Left renal pelvis (tissue), 4 donors: ENCODE measurements around the gene SLC43A2. TPM values are rescaled to one million over a fixed set of nuclear protein-coding genes. Genes with fewer than 3 reads are reported as not detected.
"Not testable (repeated sequence)": the region's sequence is repeated elsewhere in the genome, so short reads cannot be mapped to it uniquely, and the experiment has no call there.

Source experiments
- DNase-seq, 4 donors: peaks; one replicate each; pipeline ENCODE4 v3.0.0-alpha.2; 2013; ENCODE audit warnings: low read depth in 4 of 4, low spot score in 3 of 4
- polyA plus RNA-seq, 4 donors: library from polyadenylated mRNA; unstranded; fragments of 120-200 nt; gene quantifications; one replicate each; pipeline ENCODE4 v1.2.1, GENCODE V29; 2013; ENCODE audit not compliant: insufficient read length in 4 of 4

The SLC43A2 gene
- polyA plus RNA-seq, 4 donors: 5.9 to 36.4 (median 26.2) TPM

- DNase-seq: no peak
Measured at GRCh38 chr17:1568950-1569810, 59.5 kb downstream of the SLC43A2 start.

GRCh38 chr17:1566505-1567199 lies 62.0 kb downstream of the SLC43A2 start:
- DNase-seq: no peak

GRCh38 chr17:1565877-1566276 lies 62.8 kb downstream of the SLC43A2 start:
- DNase-seq: no peak

- DNase-seq: no peak
Measured at GRCh38 chr17:1563786-1564613, 64.6 kb downstream of the SLC43A2 start.

GRCh38 chr17:1563471-1563785 lies 65.2 kb downstream of the SLC43A2 start:
- DNase-seq: not testable (repeated sequence)

- no peak for DNase-seq
Measured at GRCh38 chr17:1562176-1562643, 66.4 kb downstream of the SLC43A2 start.

GRCh38 chr17:1561420-1562175 lies 67.0 kb downstream of the SLC43A2 start:
- DNase-seq: no peak

- no peak for DNase-seq
Measured at GRCh38 chr17:1560858-1561355, 67.7 kb downstream of the SLC43A2 start.

- DNase-seq: no peak
Measured at GRCh38 chr17:1560101-1560857, 68.4 kb downstream of the SLC43A2 start.

- DNase-seq: no peak
Measured at GRCh38 chr17:1559047-1560043, 69.3 kb downstream of the SLC43A2 start.

- DNase-seq: no peak
Measured at GRCh38 chr17:1558401-1558800, 70.2 kb downstream of the SLC43A2 start.

- no peak for DNase-seq
Measured at GRCh38 chr17:1557355-1558095, 71.1 kb downstream of the SLC43A2 start.

GRCh38 chr17:1555651-1556471 lies 72.8 kb downstream of the SLC43A2 start:
- no peak for DNase-seq

GRCh38 chr17:1554751-1555540 lies 73.7 kb downstream of the SLC43A2 start:
- no peak for DNase-seq

- no peak for DNase-seq
Measured at GRCh38 chr17:1553354-1554266, 75.0 kb downstream of the SLC43A2 start.
